Measurements from ENCODE around the gene CHCHD3.

GRCh38 chr7:132872034-132872433, 209.9 kb downstream of the CHCHD3 start:
- TF ChIP-seq EZH2 (IDR thresholded peaks at IDR 0.05; ENCODE audit: low read length, unreplicated experiment) (no peak), CTCF (conservative IDR thresholded peaks at IDR 0.05; ENCODE audit: low read depth, low read length) (no peak), EZH2phosphoT487 (IDR thresholded peaks at IDR 0.05; ENCODE audit: borderline replicate concordance, low read length) (no peak)
